Hypothalamus (tissue), 51 donors: ENCODE data around the gene SRSF8.

Source experiments
- DNase-seq, 51 donors: peaks; one replicate each; lab custom pipeline; 2025; lab: John Stamatoyannopoulos, UW

The SRSF8 gene

GRCh38 chr11:95067841-95068219 lies 1.1 kb downstream of the SRSF8 start:
- peak in 4 of 51 donors; percentile 65 to 92 (median 84) for DNase-seq

GRCh38 chr11:95068549-95068948 lies 1.8 kb downstream of the SRSF8 start:
- peak in 41 of 51 donors; percentile 8 to 81 (median 55) for DNase-seq

- no peak for DNase-seq
These were observed 3.8 kb downstream of the SRSF8 start for GRCh38 chr11:95070471-95070870.

GRCh38 chr11:95072948-95073347 lies 6.2 kb downstream of the SRSF8 start:
- no peak for DNase-seq

GRCh38 chr11:95074792-95075563 lies 8.3 kb downstream of the SRSF8 start:
- DNase-seq: peak in 17 of 51 donors; percentile 5 to 57 (median 19)

GRCh38 chr11:95076416-95076815 lies 9.7 kb downstream of the SRSF8 start:
- no peak for DNase-seq

GRCh38 chr11:95076981-95077380 lies 10.3 kb downstream of the SRSF8 start:
- DNase-seq: no peak

GRCh38 chr11:95078526-95078925 lies 11.8 kb downstream of the SRSF8 start:
- DNase-seq: no peak

GRCh38 chr11:95081010-95081409 lies 14.3 kb downstream of the SRSF8 start:
- no peak for DNase-seq

GRCh38 chr11:95081412-95081811 lies 14.7 kb downstream of the SRSF8 start:
- DNase-seq: peak in 40 of 51 donors; percentile 21 to 86 (median 60)

- DNase-seq: peak in 17 of 51 donors; percentile 14 to 89 (median 41)
These were observed 15.9 kb downstream of the SRSF8 start for GRCh38 chr11:95082576-95083001.

GRCh38 chr11:95084509-95084908 lies 17.8 kb downstream of the SRSF8 start:
- DNase-seq: peak in 2 of 51 donors; percentile 21 to 43

GRCh38 chr11:95085117-95085816 lies 18.5 kb downstream of the SRSF8 start:
- no peak for DNase-seq

- DNase-seq: no peak
These were observed 19.4 kb downstream of the SRSF8 start for GRCh38 chr11:95086151-95086550.

GRCh38 chr11:95086836-95087570 lies 20.3 kb downstream of the SRSF8 start:
- DNase-seq: no peak

GRCh38 chr11:95088946-95089619 lies 22.4 kb downstream of the SRSF8 start:
- DNase-seq: peak in 13 of 51 donors; percentile 39 to 95 (median 83)

- peak; percentile 36 to 95 (median 79) for DNase-seq
These were observed 23.2 kb downstream of the SRSF8 start, which contains the start of gene ENDOD1 for GRCh38 chr11:95089620-95090542. Gene ENDOD1 (plus strand): TSS chr11:95089846. CDS start chr11:95089928, 82 bp downstream.

- DNase-seq: no peak
These were observed 25.0 kb downstream of the SRSF8 start for GRCh38 chr11:95091663-95092180.
